Measurements from ENCODE around the gene STARD3. TPM values are rescaled to one million over a fixed set of nuclear protein-coding genes. Genes with fewer than 3 reads are reported as not detected.

Gene STARD3
- total and polyA plus RNA-seq, 2 of the 13 experiments (the other 11 are each of a cell fraction or from before 2014, with no cell fraction given), result 34.6 to 100 TPM

DNA sequence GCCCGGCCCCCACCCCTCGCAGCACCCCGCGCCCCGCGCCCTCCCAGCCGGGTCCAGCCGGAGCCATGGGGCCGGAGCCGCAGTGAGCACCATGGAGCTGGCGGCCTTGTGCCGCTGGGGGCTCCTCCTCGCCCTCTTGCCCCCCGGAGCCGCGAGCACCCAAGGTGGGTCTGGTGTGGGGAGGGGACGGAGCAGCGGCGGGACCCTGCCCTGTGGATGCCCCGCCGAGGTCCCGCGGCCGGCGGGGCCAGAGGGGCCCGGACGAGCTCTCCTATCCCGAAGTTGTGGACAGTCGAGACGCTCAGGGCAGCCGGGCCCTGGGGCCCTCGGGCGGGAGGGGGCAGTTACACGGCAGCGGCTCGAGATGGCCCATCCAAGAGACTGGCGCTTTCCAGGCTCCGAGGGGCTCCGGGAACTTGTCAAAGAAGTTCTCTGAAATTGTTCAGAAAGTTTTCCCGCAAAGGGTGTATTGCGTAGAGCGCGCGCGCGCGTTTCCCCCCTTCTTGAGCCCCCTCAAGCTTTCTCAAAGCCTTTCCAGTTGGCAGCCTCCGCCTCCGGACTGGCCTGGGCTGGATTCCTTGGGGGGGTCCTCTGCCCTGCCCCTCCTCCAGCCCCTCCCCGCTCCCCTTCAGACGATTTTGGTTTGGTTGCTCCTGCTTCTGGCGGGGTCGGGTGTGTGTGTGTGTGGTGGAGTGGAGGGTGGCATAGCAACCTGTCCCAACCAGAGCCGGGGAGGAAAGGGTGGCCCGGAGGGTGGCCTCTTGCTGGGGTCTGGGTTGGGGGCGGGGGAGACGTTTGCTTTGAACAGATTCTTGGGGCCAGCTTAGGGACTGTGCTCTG, 63.4 kb downstream of the STARD3 start (continued):
- TF ChIP-seq, protein P1, sequence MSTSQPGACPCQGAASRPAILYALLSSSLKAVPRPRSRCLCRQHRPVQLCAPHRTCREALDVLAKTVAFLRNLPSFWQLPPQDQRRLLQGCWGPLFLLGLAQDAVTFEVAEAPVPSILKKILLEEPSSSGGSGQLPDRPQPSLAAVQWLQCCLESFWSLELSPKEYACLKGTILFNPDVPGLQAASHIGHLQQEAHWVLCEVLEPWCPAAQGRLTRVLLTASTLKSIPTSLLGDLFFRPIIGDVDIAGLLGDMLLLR (CRISPR knock-in tag; IDR thresholded peaks at IDR 0.05), result 0 out of 2 replicates have a peak, but pooled peaks have one; percentile 19
- TF ChIP-seq CC2D1A (CRISPR knock-in tag; IDR thresholded peaks at IDR 0.05) (no peak), HCFC1 (IDR thresholded peaks at IDR 0.05; ENCODE audit: low read depth, low read length) (0 out of 2 replicates have a peak, but pooled peaks have one; percentile 2), ZNF746 (CRISPR knock-in tag; IDR thresholded peaks at IDR 0.05) (no peak), ZFP1 (CRISPR knock-in tag; IDR thresholded peaks at IDR 0.05) (no peak), ZNF577 (CRISPR knock-in tag; IDR thresholded peaks at IDR 0.05; ENCODE audit: borderline replicate concordance, low read depth) (no peak), SOX13 (IDR thresholded peaks at IDR 0.05) (no peak), SOX13 (CRISPR knock-in tag; conservative IDR thresholded peaks at IDR 0.05 in 1 of 2, IDR thresholded peaks at IDR 0.05 in 1 of 2) (no peak), SAP130 (CRISPR knock-in tag; IDR thresholded peaks at IDR 0.05; ENCODE audit: low read depth) (peak; percentile 2), SIN3B (IDR thresholded peaks at IDR 0.05; ENCODE audit: low read length) (no peak), RBFOX2 (IDR thresholded peaks at IDR 0.05; ENCODE audit: low read depth, low read length) (peak; percentile 83), POGZ (CRISPR knock-in tag; IDR thresholded peaks at IDR 0.05) (no peak), KDM5A (IDR thresholded peaks at IDR 0.05; ENCODE audit: borderline replicate concordance, low read length) (peak; percentile 46; the same call in 1 of the 2 replicates)
- TF ChIP-seq, protein P2, sequence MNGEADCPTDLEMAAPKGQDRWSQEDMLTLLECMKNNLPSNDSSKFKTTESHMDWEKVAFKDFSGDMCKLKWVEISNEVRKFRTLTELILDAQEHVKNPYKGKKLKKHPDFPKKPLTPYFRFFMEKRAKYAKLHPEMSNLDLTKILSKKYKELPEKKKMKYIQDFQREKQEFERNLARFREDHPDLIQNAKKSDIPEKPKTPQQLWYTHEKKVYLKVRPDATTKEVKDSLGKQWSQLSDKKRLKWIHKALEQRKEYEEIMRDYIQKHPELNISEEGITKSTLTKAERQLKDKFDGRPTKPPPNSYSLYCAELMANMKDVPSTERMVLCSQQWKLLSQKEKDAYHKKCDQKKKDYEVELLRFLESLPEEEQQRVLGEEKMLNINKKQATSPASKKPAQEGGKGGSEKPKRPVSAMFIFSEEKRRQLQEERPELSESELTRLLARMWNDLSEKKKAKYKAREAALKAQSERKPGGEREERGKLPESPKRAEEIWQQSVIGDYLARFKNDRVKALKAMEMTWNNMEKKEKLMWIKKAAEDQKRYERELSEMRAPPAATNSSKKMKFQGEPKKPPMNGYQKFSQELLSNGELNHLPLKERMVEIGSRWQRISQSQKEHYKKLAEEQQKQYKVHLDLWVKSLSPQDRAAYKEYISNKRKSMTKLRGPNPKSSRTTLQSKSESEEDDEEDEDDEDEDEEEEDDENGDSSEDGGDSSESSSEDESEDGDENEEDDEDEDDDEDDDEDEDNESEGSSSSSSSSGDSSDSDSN (CRISPR knock-in tag; IDR thresholded peaks at IDR 0.05), result peak; percentile 74; the same call in 1 of the 2 replicates
- TF ChIP-seq, protein P3, sequence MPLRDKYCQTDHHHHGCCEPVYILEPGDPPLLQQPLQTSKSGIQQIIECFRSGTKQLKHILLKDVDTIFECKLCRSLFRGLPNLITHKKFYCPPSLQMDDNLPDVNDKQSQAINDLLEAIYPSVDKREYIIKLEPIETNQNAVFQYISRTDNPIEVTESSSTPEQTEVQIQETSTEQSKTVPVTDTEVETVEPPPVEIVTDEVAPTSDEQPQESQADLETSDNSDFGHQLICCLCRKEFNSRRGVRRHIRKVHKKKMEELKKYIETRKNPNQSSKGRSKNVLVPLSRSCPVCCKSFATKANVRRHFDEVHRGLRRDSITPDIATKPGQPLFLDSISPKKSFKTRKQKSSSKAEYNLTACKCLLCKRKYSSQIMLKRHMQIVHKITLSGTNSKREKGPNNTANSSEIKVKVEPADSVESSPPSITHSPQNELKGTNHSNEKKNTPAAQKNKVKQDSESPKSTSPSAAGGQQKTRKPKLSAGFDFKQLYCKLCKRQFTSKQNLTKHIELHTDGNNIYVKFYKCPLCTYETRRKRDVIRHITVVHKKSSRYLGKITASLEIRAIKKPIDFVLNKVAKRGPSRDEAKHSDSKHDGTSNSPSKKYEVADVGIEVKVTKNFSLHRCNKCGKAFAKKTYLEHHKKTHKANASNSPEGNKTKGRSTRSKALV (CRISPR knock-in tag; IDR thresholded peaks at IDR 0.05), result 0 out of 2 replicates have a peak, but pooled peaks have one; percentile 47
- TF ChIP-seq, protein P4, sequence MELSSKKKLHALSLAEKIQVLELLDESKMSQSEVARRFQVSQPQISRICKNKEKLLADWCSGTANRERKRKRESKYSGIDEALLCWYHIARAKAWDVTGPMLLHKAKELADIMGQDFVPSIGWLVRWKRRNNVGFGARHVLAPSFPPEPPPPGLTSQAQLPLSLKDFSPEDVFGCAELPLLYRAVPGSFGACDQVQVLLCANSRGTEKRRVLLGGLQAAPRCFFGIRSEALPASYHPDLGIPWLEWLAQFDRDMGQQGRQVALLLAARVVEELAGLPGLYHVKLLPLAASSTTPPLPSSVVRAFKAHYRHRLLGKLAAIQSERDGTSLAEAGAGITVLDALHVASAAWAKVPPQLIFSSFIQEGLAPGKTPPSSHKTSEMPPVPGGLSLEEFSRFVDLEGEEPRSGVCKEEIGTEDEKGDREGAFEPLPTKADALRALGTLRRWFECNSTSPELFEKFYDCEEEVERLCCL (CRISPR knock-in tag; IDR thresholded peaks at IDR 0.05; ENCODE audit: borderline replicate concordance), result no peak
- TF ChIP-seq, protein P5, sequence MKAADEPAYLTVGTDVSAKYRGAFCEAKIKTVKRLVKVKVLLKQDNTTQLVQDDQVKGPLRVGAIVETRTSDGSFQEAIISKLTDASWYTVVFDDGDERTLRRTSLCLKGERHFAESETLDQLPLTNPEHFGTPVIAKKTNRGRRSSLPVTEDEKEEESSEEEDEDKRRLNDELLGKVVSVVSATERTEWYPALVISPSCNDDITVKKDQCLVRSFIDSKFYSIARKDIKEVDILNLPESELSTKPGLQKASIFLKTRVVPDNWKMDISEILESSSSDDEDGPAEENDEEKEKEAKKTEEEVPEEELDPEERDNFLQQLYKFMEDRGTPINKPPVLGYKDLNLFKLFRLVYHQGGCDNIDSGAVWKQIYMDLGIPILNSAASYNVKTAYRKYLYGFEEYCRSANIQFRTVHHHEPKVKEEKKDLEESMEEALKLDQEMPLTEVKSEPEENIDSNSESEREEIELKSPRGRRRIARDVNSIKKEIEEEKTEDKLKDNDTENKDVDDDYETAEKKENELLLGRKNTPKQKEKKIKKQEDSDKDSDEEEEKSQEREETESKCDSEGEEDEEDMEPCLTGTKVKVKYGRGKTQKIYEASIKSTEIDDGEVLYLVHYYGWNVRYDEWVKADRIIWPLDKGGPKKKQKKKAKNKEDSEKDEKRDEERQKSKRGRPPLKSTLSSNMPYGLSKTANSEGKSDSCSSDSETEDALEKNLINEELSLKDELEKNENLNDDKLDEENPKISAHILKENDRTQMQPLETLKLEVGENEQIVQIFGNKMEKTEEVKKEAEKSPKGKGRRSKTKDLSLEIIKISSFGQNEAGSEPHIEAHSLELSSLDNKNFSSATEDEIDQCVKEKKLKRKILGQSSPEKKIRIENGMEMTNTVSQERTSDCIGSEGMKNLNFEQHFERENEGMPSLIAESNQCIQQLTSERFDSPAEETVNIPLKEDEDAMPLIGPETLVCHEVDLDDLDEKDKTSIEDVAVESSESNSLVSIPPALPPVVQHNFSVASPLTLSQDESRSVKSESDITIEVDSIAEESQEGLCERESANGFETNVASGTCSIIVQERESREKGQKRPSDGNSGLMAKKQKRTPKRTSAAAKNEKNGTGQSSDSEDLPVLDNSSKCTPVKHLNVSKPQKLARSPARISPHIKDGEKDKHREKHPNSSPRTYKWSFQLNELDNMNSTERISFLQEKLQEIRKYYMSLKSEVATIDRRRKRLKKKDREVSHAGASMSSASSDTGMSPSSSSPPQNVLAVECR (CRISPR knock-in tag; IDR thresholded peaks at IDR 0.05; ENCODE audit: borderline replicate concordance), result peak; percentile 53; the same call in 1 of the 2 replicates

Data from HepG2 (cell line).